Cardiac fibroblast (primary cell): ENCODE measurements around the gene NDUFB4.

Experiments
- DNase-seq, 2 donors: peaks; one replicate each; pipeline versions ENCODE4 v3.0.0 to v3.0.0-alpha.2; 2010; ENCODE audit warnings: low read depth in 2 of 2
- H3K4me3 ChIP-seq, 2 donors: replicated peaks in 1 of 2; 1 replicate in 1 of 2; 2 replicates in 1 of 2; pipeline ENCODE4 v1.5.1; 2011; ENCODE audit warnings: low read depth in 2 of 2, low read length in 2 of 2, mild to moderate bottlenecking in 2 of 2, moderate library complexity in 1 of 2
- CTCF ChIP-seq: IDR thresholded peaks from one replicate; pipeline ENCODE4 v1.5.1; 2011; ENCODE audit warnings: low read depth, mild to moderate bottlenecking, low read length, inconsistent platforms

The NDUFB4 gene

GRCh38 chr3:120640231-120640630, 44.1 kb downstream of the NDUFB4 start:
- H3K4me3 ChIP-seq = no peak overlapping the region
- no peak for TF ChIP-seq CTCF
- DNase-seq = no peak

GRCh38 chr3:120641696-120642246, 45.6 kb downstream of the NDUFB4 start:
- TF ChIP-seq CTCF = no peak
- no peak overlapping the region for H3K4me3 ChIP-seq
- no peak for DNase-seq

- H3K4me3 ChIP-seq = no peak overlapping the region
- peak; percentile 81 to 84 for DNase-seq
- TF ChIP-seq CTCF = peak; percentile 22
Observed at GRCh38 chr3:120642368-120642948, 46.3 kb downstream of the NDUFB4 start.

GRCh38 chr3:120645083-120645845, 49.1 kb downstream of the NDUFB4 start:
- TF ChIP-seq CTCF = no peak
- no peak overlapping the region for H3K4me3 ChIP-seq
- peak in 1 of 2 donors; percentile 60 for DNase-seq

GRCh38 chr3:120646771-120647432, 50.8 kb downstream of the NDUFB4 start:
- no peak for TF ChIP-seq CTCF
- DNase-seq = peak; percentile 43 to 78

GRCh38 chr3:120648290-120648689, 52.2 kb downstream of the NDUFB4 start:
- no peak for TF ChIP-seq CTCF
- DNase-seq = no peak
- no peak overlapping the region for H3K4me3 ChIP-seq

More at GRCh38 chr3:120646771-120647432, 50.8 kb downstream of the NDUFB4 start:
- no peak overlapping the region for H3K4me3 ChIP-seq
